Loucy (cell line): ENCODE results near the gene ANK3.

ENCODE experiments used
- H2AFZ ChIP-seq: fragments of 200-600 bp; sonication (generic); 2 replicates; pipeline ENCODE4 v1.6.0; 2016; ENCODE audit warnings: antibody characterized with exemption, mild to moderate bottlenecking, low read length, moderate library complexity
- H3F3A ChIP-seq: fragments of 200-600 bp; 2 replicates; pipeline ENCODE4 v1.6.0; 2016; ENCODE audit warnings: antibody characterized with exemption, low read depth, mild to moderate bottlenecking
- H3K27me3 ChIP-seq: fragments of 200-600 bp; sonication (generic); 2 replicates; pipeline ENCODE4 v1.6.1; 2014; ENCODE audit warnings: low read length, mild to moderate bottlenecking; ENCODE audit not compliant: insufficient read depth, poor library complexity, severe bottlenecking
- H3K36me3 ChIP-seq: fragments of 200-600 bp; sonication (generic); 2 replicates; pipeline ENCODE4 v1.6.1; 2016; ENCODE audit warnings: low read length; ENCODE audit not compliant: insufficient read depth
- H3K4me1 ChIP-seq: fragments of 200-600 bp; sonication (generic); 2 replicates; pipeline ENCODE4 v1.5.1; 2014; ENCODE audit warnings: low read length, mild to moderate bottlenecking; ENCODE audit not compliant: insufficient read depth, poor library complexity, severe bottlenecking
- H3K4me2 ChIP-seq: fragments of 200-600 bp; sonication (generic); 2 replicates; pipeline ENCODE4 v1.6.0; 2014; ENCODE audit warnings: antibody characterized with exemption, low read length, low read depth, mild to moderate bottlenecking; ENCODE audit not compliant: poor library complexity, severe bottlenecking
- H3K4me3 ChIP-seq: fragments of 200-600 bp; sonication (generic); 2 replicates; pipeline ENCODE4 v1.5.1; 2014; ENCODE audit warnings: low read length, mild to moderate bottlenecking, mixed read lengths; ENCODE audit not compliant: poor library complexity, severe bottlenecking
- H3K79me2 ChIP-seq: fragments of 200-600 bp; sonication (generic); 2 replicates; pipeline ENCODE4 v1.6.1; 2014; ENCODE audit warnings: low read length; ENCODE audit not compliant: insufficient read depth
- H3K9ac ChIP-seq: fragments of 200-600 bp; sonication (generic); 2 replicates; pipeline ENCODE4 v1.6.0; 2014; ENCODE audit warnings: mild to moderate bottlenecking, low read depth, low read length, moderate library complexity; ENCODE audit not compliant: poor library complexity, severe bottlenecking
- H3K9me2 ChIP-seq: fragments of 200-600 bp; sonication (generic); replicated peaks from 2 replicates; pipeline ENCODE4 v1.6.1; 2016; ENCODE audit warnings: low read depth, low read length, mixed read lengths
- H3K9me3 ChIP-seq: fragments of 200-600 bp; sonication (generic); 2 replicates; pipeline ENCODE4 v1.6.1; 2014; ENCODE audit warnings: mild to moderate bottlenecking, antibody characterized with exemption, low read length, low read depth; ENCODE audit not compliant: insufficient read depth
- H4K20me1 ChIP-seq: fragments of 200-600 bp; sonication (generic); 2 replicates; pipeline ENCODE4 v1.6.0; 2014; ENCODE audit warnings: antibody characterized with exemption, low read length, mild to moderate bottlenecking; ENCODE audit not compliant: insufficient read depth, poor library complexity, severe bottlenecking
- CTCF ChIP-seq: fragments of 200-600 bp; sonication (generic); conservative IDR thresholded peaks from 2 replicates; pipeline ENCODE4 v1.5.1; 2014; ENCODE audit warnings: mild to moderate bottlenecking, antibody characterized with exemption, low read length
- EZH2phosphoT487 ChIP-seq: fragments of 200-600 bp; IDR thresholded peaks from 2 replicates; pipeline ENCODE4 v1.6.1; 2018; ENCODE audit warnings: antibody characterized with exemption, mild to moderate bottlenecking, moderate library complexity, borderline replicate concordance

The ANK3 gene

DNA sequence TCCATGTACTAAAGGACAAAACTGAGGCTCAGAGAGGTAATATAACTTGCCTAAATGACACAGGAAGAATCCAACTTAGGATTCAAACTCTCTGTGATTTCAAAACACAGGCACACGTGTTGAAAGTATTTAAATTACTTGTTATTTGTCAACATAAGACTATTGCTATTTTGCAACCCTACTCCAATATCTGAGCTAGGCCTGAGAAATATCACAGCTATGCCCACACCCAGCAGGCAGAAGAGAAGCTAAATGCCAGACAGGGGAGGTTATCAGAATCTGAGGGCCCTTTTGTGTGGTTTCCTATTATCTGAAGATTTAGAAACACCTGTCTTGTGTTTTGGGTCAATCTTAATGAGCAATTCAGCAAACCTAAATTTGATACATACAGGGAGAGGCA lies 204.3 kb downstream of the ANK3 start:
- Histone ChIP-seq H3K4me3 (no peak overlapping the region), H3K79me2 (no peaks in the 10 kb centered on the region), H3K9ac (no peak overlapping the region), H3K4me2 (no peak overlapping the region), H3K9me3 (no peaks in the 10 kb centered on the region), H3K36me3 (no peaks in the 10 kb centered on the region), H2AFZ (no peak overlapping the region), H3F3A (no peaks in the 10 kb centered on the region), H3K27me3 (no peaks in the 10 kb centered on the region), H3K4me1 (no peaks in the 10 kb centered on the region), H3K9me2 (no peaks in the 10 kb centered on the region), H4K20me1 (no peaks in the 10 kb centered on the region)
- no peak for TF ChIP-seq EZH2phosphoT487

- Histone ChIP-seq H3K4me2 (no peak overlapping the region), H2AFZ (no peak overlapping the region), H3K4me3 (no peak overlapping the region), H3K36me3 (no peaks in the 10 kb centered on the region), H3K79me2 (no peaks in the 10 kb centered on the region), H3K4me1 (no peaks in the 10 kb centered on the region), H3K9ac (no peak overlapping the region), H3K9me2 (no peaks in the 10 kb centered on the region), H4K20me1 (no peaks in the 10 kb centered on the region), H3F3A (no peaks in the 10 kb centered on the region), H3K9me3 (no peaks in the 10 kb centered on the region), H3K27me3 (no peaks in the 10 kb centered on the region)
- no peak for TF ChIP-seq CTCF
- TF ChIP-seq EZH2phosphoT487, result no peak
Measured at GRCh38 chr10:60182691-60183090, 207.0 kb downstream of the ANK3 start.

DNA sequence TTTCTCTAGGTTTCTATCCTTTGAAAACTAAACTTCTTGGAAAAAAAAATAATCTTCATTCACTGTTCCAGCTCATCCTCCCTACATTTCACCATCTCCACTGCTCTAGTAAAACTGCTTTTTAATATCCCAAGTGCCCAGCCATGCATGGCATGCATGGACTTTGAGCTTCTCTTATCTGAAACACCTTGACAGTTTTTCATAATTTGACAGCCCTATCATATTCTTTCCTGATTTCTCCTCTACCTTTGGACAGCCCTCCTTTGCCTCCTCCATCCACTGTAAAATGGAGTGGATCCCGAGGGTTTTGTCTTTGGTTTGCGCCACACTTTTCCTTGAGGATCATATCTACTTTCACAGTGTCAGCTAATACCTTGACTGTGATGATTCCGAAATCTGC lies 212.8 kb downstream of the ANK3 start:
- Histone ChIP-seq H3K9me3 (no peaks in the 10 kb centered on the region), H3K79me2 (no peaks in the 10 kb centered on the region), H3K36me3 (no peaks in the 10 kb centered on the region), H3K9me2 (no peaks in the 10 kb centered on the region), H3F3A (no peaks in the 10 kb centered on the region), H3K9ac (no peak overlapping the region), H3K4me2 (no peak overlapping the region), H3K4me1 (no peaks in the 10 kb centered on the region), H4K20me1 (no peaks in the 10 kb centered on the region), H3K27me3 (no peaks in the 10 kb centered on the region), H2AFZ (no peak overlapping the region), H3K4me3 (no peak overlapping the region)
- no peak for TF ChIP-seq CTCF

GRCh38 chr10:60175441-60175971 lies 214.2 kb downstream of the ANK3 start:
- no peaks in the 10 kb centered on the region for H3K9me2 ChIP-seq
- no peak overlapping the region for H3K4me3 ChIP-seq
- H4K20me1 ChIP-seq, result no peaks in the 10 kb centered on the region
- H3K9ac ChIP-seq, result no peak overlapping the region
- no peaks in the 10 kb centered on the region for H3K36me3 ChIP-seq
- no peak for TF ChIP-seq CTCF
- TF ChIP-seq EZH2phosphoT487, result no peak
- no peak overlapping the region for H2AFZ ChIP-seq
- no peaks in the 10 kb centered on the region for H3K27me3 ChIP-seq
- no peaks in the 10 kb centered on the region for H3K4me1 ChIP-seq
- no peaks in the 10 kb centered on the region for H3K9me3 ChIP-seq
- no peaks in the 10 kb centered on the region for H3K79me2 ChIP-seq
- H3K4me2 ChIP-seq, result no peak overlapping the region
- H3F3A ChIP-seq, result no peaks in the 10 kb centered on the region
